HL-60 (cell line): ENCODE measurements around the gene WDR33.

Experiments used
- CTCF ChIP-seq: IDR thresholded peaks from one replicate; pipeline ENCODE4 v1.5.1; 2011; ENCODE audit warnings: low read length, control low read depth, inconsistent platforms; ENCODE audit not compliant: insufficient read depth
- GABPA ChIP-seq: IDR thresholded peaks from 2 replicates; pipeline ENCODE4 v1.6.1; 2012; ENCODE audit warnings: low read depth
- POLR2AphosphoS5 ChIP-seq: IDR thresholded peaks from 2 replicates; pipeline ENCODE4 v1.6.1; 2012; ENCODE audit warnings: low read depth
- REST ChIP-seq: IDR thresholded peaks from 2 replicates; pipeline ENCODE4 v1.6.1; 2012; ENCODE audit warnings: low read depth; ENCODE audit not compliant: insufficient replicate concordance
- SPI1 ChIP-seq: IDR thresholded peaks from 2 replicates; pipeline ENCODE4 v1.6.1; 2012; ENCODE audit warnings: low read depth, mild to moderate bottlenecking, borderline replicate concordance

- TF ChIP-seq GABPA (no peak), CTCF (no peak), POLR2AphosphoS5 (no peak), REST (no peak), SPI1 (no peak)
These were observed 34.7 kb downstream of the WDR33 start for GRCh38 chr2:127776122-127776780.
